T1000 (cell line): ENCODE measurements around the gene HDAC11.

Experiments used
- DNase-seq: peaks from one replicate; lab custom pipeline; 2025; ENCODE audit warnings: mixed read lengths; lab: John Stamatoyannopoulos, UW

HDAC11 gene

DNA sequence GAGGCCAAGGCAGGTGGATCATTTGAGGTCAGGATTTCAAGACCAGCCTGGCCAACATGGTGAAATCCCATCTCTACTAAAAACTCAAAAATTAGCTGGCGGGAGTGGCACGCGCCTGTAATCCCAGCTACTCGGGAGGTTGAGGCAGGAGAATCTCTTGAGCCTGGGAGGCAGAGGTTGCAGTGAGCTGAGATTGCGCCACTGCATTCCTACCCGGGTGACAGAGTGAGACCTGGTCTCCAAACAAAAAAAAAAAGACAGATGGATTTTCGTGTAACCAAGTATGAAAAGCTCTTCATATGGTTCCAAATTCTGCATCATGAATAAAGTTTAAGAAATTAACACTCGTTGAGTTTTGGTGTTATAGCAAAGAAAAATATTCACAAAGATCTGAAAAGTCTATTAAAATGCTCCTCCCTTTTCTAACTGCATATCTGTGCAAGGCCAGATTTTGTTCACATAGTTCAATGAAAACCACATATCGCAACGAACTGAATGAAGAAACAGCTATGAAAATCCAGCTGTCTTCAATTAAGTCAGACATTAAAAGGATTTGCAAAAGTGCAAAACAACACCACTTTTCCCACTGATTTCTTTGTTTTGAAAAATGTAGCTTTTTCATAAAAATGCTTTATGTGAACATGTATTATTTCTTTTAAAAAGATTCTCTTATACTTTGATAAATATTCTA, 45.0 kb downstream of the HDAC11 start:
- DNase-seq = no peak

DNA sequence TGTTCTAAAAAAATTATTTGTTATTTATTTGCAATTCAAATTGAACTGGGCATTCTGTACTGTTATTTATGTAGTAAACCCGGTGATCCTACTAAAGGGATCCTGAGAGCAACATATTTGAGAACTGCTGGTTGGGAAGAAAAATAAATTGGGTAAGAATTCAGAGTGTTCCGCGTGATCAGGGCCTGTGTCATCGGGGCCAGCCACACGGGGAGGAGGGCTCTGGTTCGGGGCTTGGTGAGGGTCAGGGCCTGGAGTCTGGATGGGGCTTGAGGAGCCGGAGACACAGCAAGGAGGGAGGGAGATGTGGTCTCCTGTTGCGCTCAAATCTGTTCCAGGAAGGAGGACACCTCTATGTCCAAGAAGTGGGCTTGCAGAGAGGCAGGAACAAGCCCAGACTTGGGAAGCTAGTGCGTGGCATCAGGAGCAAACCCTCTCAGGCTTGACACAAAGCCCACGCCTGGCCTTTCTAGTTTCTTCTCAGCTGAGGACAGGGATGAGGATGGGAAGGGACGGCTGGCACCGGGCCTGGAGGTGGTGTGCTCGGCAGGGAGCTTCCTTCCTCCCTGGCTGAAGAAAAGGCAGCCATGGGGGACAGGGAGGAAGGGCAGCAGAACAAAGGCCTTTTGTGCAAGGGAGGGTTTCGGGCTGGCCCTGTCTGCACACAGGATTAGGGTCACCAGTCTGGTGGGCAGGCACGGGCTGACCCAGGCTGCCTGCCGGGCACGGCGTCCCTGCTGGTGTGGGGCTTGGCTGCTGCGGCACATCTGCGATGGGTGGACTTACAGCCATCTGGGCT, 45.9 kb downstream of the HDAC11 start:
- DNase-seq = no peak

DNA sequence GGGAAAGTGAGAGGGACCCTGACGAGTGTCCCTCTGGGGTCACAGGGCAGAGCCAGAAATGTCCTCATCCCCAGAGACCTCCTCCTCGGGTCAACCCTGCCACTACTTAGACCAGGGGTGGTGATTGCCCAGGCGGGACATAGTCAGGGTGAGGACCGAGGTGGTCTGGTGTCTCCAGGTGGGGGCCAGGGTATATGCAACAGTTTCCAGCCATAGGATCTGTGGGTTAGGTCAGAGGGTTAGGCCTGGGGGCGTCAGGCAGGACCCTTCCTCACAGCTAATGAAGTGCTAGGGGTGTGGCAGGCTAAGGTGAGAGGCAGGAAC, 46.5 kb downstream of the HDAC11 start:
- no peak for DNase-seq

DNA sequence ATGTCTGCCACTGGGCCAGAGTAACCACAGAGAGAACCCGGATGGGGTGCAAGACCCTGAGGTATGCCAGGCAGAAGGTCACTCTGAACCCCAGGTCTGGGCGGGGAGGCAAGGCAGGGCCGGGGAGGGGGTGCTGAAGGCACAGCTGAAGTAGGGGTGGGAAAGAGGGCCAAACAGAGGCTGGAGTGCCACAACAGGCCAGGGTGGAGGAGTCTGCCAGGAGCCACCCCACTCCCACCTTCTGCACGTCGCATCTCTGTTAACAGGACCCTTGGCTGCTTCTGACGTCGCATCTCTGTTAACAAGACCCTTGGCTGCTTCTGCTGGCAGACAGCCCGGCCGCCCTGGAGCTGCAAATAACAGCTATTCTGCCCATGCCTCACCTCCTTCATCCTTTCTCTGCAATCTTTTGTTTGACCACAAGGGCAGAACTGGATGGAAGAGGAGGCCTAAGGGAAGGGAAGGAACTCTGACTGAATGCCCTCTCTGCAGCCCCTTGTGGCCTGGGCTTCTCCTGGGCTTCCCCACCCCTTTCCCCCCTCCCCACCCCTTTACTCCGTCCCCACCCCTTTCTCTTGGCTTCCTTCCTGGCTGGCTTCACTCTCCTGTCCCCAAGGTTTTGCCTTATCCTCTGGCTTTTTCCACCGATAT, 48.2 kb downstream of the HDAC11 start:
- no peak for DNase-seq

DNA sequence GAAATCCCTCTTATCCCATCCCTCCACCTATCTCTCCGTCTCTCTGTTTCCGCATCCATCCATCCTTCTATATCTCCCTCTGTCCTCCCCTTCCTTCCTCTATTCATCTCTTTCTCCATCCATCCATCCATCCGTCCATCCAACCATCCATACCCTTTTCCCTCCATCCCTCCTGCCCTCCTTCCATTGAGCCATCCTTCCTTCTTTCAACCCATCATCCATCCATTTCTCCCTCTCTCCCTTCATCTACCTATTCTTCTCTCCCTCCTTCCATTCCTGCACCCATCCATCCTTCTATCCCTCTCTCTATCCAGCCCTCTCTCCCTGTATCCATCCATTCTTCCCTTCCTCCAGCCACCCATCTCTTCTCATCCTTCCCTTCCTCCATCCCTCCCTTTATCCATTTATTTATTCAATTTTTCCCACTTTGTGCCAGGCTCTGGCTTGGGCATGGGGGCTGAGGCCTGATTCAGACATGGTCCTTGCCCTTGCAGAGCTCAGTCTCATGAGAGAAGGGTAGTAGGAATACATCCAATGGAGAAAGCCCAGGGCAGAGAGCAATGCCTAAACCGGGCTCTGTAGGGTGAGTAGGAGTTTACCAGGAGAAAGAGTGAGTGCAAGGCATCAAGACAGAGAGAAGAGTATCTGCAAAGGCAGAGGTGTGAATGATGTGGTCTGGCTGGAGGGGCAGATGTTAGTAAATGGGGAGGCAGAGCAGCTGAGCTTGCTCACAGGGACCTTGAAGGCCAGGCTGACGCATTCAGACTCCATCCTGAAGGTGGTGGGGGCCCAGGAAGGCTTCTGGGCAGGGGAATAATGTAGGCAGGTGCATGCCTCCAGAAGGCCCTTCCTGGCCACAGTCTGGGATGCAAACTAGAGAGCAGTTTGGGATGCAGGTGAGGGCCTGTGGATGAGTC, 49.3 kb downstream of the HDAC11 start:
- DNase-seq = no peak

DNA sequence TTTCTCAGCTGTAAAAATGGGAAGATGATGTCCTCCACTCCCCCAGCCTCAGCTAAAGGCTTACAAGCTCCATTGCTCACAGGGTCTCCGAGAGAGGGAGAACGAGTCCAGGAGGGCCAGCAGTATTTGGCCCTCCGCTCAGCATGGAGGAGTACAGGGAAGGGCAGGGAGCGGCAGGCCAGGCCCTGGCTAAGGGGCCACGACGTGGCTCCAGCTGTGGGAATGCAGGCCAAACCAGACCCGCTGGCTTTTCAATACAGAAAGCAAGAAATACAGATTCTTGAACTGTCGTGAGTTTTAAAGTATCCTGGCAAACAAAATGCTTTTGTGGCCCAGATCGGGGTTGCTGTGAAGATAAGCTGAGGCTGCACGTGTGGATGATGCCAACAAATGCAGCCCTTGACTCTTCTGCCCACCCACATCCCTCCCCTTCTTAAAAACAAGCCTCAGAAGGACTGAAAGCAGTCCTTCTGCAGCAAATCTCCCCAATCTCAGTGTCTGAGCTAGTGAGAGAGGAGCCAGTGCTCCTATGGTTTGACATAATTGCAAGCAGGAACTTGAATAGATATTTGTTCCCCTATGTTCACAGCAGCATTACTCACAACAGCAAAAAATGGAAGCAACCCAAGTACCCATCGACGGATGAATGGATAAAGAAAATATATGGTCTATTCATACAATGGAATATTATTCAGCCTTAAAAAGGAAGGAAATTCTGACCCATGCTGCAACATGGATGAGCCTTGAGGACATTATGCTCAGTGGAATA, 50.3 kb downstream of the HDAC11 start:
- DNase-seq = no peak

DNA sequence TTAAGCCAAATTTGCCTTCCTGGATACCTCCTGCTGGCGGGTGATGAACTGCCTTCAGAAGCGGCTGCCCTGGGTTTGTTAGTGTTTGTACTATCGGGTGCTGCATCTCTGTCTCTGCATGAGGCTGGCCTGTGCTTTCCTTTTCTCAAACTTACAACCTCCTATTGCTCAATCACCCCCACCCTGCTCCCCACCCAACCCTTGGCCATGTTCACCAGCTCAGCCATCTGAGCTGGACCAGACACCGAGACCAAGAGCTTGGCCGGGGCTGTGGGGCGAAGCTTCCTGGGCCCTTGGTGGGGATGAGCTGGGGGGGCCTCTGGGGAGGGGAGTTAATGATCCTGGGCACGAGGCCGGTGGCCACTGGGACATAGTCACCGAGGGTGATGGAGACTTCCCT, 52.0 kb downstream of the HDAC11 start:
- DNase-seq = no peak

DNA sequence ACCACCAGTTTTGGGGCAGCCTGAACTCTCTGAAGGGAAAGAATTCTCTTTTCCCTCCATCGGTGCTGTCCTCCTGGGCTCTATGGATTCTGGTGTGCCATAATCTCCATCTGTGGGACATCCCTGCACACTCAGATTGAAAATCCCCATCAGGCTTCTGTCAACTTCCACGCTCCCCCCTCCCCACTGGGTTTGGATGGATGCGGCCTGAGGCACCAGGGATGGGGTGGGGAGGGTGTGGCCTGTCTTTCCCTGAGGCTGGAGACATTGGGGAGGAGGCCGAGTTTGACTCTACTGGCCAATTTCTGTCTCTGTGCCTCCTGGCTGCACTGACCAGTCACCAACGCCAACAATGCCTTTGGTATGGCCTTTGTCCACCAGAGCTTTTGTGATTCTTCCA, 52.5 kb downstream of the HDAC11 start:
- DNase-seq = no peak

DNA sequence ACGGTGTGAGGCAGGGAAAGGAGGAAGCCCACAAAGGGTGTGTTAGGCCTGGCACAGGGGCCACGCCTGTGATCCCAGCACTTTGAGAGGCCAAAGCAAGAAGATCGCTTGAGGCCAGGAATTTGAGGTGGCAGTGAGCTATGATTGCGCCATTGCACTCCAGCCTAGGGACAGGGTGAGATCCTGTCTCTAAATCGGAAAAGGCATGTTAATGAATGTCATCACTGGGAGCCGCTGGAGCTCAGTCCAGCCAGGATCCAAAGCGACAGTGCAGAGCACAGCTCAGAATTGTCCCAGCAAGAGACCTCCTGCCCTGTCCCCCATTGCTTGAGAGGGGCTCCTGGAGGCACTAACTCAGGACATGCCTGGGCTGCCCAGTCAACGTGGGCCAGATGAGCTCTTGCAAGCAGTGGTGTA, 53.8 kb downstream of the HDAC11 start:
- DNase-seq = no peak

DNA sequence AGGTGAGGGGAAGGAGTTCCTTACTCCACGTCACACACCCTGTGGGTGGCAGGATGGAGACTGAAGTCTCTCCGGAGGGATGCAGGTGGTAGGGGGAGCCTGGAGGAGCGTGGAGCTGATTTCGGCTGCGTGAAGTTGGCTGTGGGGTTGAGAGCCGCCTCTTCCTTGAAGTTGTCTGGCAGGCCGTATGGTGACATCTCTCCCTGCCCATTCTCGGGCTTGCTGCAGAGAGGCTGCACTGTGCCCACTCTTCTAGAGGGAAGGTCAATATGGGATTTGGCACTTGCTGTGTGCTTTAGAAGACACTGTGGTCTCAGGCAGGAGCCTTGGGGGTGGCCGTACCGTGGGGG, 55.4 kb downstream of the HDAC11 start:
- DNase-seq = no peak

DNA sequence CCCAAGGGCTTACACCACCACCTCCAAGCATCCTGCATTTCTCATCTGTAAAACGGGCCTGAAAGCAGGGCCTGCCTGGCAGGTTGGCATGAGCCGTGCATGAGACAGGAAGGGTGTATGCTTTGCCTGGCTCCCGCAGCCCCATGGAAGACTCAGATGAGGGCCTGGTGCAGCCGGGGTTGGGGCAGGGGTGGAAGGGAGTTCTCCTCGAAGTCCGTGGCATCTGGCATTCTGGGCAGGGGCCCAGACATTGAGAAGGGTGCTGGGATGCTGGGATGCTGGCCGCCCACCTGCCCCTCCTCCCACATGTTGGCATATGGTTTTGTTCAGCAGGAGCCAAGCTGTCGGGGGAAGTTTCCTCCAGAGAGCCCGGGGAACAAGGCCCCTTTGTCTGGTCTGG, 55.8 kb downstream of the HDAC11 start:
- DNase-seq = no peak

DNA sequence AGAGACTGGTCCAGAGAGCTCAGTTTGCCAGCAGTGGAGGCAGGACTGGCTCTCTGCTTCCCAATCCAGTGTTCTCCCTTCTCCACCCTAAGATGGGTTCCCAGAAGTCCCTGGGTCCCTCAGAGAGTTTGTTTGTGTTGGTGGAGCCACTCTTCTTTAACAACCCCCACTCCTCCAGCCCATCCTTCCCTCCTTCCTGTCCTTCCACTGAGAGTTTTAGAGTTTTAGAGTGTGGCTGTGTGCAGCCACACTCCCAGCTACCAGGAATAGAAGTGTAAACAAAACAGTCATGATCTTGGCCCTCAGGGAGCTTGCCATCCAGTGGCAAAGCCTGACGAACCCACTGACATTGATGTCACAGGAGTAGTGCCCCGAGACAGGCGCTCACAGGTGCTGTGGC, 56.3 kb downstream of the HDAC11 start:
- DNase-seq = no peak

DNA sequence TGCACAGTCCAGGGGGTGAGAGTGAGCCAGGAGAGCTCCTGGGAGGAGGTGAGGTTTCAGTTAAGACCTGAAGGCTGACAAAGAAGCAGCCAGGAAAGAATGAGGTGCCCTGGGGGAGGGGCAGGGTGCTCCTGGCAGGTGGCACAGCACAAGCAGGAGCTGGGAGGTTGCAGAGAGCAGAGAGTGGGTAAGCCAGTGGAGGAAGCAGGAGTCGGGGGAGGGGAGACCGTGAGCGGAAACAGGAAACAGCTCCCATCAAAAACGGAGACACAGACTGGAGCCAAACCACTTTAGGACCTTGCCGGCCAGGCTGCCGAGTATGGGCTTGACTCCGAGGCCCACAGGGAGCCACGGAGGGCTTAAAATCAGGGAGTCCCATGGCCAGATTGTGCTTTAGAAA, 56.7 kb downstream of the HDAC11 start:
- no peak for DNase-seq

DNA sequence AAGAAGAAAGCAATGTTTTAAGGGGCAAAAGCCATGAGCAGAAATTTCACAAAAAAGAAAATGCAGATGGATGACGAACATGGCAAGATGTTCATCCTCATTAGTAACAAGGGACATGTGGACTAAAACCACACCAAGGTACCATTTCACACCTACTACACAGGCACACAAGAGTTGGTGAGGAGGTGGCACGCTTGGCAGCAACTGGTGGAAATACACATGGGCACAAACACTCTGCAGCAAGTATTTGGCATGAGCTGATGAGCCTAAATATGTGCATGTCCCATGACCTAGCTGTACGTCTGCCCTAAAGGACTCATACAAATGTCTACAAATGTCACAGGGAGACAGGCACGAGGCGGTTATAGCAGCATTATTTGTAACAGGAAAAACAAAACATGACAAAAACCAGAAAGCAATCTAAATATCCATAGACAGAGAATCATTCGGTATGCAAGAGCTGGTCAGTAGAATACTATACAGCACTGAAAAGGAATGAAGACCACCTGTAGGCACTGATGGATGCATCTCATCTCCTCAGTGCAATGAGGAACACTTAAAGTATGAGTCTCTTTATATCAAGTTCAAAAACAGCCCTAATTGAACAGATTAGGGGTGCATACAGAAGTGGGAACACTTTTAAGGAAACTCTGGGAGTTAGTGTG, 57.3 kb downstream of the HDAC11 start:
- no peak for DNase-seq

DNA sequence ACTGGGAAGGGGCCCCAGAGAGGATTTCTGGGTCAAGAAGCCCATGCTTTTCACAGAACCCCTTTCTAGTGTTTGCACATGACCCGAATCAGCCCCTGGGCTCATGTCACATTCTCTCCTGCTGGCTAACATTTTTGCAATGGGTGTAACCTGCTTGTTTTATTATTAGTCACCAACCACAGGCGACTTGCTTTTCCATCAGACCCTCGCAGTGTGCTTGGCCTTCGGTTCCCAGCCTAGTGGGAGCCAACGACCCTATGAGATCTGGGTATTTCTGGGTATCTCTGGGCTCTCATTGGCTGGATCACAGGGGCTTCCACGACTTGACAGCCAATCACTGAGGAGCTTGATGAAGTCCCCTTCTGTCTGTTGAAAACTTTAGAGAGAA, 57.8 kb downstream of the HDAC11 start:
- peak; percentile 85 for DNase-seq

DNA sequence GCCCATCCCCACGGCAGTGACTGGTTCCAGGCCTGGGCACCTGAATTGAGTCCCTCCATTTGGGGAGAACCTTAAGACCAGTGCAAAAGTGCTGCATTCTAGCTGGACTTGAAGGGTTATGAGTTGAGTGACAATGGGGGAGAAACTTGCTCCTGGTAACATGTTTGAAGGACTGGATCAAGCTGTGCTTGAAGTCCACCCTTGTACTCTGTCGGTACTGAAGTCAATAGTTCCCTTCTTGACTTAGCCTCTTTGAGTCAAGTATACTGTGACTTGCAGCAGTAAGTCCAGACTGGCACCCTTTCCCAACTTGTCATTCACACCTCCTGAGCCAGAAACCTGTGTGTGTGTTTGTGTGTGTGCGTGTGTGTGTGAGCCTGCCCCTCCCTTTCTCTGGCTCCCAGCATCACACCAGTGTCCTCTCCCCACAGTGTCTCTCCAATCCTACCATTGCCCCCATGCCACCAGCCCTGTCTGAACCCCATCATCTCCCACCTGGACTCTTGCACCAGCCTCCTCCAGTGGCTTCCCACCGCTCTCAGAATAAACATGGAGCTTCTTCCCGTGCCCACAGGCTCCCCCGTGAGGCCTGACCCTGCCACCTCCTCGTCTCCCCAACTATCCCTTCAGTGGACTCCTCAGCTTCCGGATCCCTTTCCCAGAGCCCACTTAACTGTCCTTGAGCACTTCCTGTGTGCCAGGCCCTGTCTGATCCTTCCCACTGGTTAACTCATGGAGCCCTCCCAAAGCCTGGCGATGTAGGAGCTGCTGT, 58.6 kb downstream of the HDAC11 start:
- DNase-seq = no peak

DNA sequence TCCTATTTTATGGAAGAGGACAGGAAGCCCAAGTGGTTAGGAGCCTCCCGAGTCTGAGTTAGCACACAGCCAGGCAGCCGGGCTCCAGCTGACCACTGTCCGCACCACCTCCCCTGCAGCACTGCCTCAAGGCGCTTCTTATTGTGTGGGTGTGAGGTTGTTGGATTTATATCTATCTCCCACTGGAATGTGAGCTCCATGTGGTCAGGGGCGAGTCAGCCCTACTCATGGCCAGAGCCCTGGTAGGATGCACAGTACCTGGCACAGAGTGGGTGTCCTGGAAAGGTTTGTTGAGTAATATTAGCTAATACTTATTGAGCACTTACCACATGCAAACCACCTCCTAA, 59.2 kb downstream of the HDAC11 start:
- peak; percentile 36 for DNase-seq

DNA sequence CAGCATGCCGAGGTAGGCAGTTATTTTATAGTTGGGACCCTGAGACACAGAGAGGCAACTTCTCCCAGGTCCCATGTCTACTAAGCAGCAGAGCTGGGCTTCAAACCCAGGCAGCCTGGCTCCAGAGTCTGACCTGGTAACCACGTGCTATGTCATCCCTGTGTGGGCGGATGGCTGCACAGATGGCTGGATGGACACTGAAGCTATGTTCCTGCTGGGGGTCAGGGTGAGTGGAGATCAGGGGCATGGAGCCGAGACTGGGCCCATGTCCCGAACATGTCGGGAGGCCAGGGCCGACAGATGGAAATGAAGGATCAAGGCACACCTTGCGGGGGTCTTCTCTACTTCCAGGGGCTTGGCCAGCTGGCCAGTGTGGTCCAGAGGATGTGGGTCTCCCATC, 59.6 kb downstream of the HDAC11 start:
- DNase-seq = no peak

DNA sequence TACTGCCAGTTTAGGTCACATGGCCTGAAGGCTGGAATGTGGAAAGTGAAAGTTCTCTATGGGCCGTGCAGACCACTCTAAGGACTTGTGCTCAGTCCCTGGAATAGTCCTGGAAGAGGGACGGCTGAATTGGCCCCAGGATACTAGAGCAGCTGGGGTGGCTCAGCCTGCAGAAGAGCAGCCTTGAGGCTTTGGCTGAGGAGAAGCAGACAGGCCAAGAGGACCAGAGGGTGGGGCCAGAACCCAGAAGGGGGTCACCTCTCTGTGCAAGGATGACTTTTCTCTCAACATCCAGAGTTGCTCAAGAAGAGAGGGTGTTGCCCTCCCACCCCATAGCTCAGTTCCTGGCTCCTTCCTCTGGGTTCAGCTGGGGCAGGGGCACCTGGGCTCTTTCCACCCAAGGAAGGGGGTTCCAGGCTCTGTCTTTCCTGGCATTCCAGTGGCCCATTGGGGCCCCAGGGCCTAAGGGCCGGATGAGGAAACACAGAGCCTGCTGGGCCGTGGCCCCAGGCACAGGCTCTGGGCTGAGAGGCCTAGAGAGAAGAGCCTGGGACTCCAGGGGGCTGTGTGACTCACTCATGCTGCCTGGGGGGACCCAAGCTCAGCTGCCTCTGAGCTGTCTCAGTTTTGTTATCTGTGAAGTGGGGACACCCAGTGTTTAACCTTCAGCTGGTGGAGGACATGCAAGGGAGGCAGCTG, 60.3 kb downstream of the HDAC11 start:
- no peak for DNase-seq

DNA sequence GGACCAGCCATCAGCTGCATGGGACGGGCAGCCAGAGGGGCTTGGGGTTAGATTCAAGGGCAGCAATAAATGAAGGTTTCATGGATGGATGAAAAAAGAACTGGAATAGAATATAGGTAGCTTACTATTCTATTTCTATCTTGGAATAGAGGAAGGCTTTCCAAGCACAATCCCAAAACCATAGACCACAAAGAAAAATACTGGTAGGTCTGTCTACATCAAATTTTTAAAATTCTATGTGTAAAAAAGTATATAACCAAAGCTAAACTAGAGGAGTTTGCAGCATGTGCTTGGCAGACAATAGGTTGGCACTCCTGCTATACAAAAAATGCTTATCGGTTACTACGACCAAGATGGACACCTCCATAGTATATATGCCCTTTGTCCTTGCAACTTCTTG, 61.6 kb downstream of the HDAC11 start:
- no peak for DNase-seq
